ENCODE results near the gene ULBP2.
"Not testable (repeated sequence)": the region's sequence is repeated elsewhere in the genome, so short reads cannot be mapped to it uniquely, and the experiment has no call there.

The ULBP2 gene

DNA sequence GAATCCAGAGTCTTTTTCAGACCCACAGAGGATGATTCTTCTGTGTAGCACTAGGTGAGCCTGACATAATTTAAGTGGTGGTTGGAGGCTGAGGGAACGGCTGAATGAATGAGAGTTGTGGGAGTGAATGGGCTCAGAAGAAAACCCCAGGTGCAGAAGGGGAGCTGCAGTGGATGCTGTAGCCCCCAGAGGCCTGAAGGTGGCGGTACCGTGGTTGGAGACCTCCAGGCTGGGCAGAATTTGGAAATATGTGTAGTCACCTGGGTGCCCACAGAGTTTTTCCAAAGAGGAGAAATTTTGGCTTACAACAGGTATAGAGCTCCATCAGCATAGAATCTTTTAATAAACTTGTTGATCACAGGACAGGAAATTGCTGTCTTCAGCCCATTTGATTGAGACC lies 12.4 kb upstream of the ULBP2 start:
- no peak for DNase-seq

- DNase-seq, result no peak
These were observed 10.3 kb upstream of the ULBP2 start for GRCh38 chr6:149931501-149931900.

DNA sequence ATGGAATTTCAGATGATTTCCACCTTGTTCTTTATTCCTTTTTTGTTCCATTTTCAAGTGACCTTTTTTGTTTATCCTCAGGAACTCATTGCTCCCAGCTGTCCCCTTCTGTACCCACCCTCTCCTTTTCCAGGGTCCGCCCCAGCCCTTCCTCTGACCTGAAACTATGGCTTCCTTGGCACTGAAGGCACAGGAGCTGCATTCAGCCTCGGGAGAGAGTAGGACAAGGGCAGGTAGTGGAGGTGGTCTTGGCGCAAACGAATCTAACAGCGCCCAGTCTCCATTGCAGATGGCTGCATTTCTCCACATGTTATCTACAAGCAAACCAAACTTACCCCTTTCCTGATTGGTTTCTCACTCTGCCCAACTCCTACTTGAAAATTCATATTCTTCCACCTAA lies 8.8 kb upstream of the ULBP2 start:
- no peak for DNase-seq

- DNase-seq, result no peak
These were observed 8.4 kb upstream of the ULBP2 start for GRCh38 chr6:149933461-149933860.

- DNase-seq, result peak; percentile 66
These were observed 7.3 kb upstream of the ULBP2 start for GRCh38 chr6:149934249-149935156.

DNA sequence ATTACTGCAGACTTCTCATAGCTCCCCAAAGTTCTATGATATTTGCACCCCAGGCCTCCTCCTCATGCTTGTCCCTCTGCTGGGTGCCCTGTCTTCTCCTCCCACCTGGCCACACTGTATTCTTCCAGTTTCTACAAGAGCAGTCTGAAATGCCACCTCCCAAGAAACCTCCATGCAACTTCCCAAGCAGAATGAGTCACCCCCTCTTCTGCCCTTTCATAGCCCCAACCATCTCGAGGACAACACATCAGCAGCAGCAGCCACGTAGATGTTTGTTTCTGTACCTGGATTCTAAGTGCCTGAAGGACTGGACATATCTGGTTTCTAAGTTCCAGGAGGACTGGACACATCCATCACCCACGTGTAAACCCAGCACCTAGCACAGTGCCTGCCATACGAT lies 6.6 kb upstream of the ULBP2 start:
- no peak for DNase-seq

GRCh38 chr6:149935668-149936067 lies 6.1 kb upstream of the ULBP2 start:
- DNase-seq, result no peak

DNA sequence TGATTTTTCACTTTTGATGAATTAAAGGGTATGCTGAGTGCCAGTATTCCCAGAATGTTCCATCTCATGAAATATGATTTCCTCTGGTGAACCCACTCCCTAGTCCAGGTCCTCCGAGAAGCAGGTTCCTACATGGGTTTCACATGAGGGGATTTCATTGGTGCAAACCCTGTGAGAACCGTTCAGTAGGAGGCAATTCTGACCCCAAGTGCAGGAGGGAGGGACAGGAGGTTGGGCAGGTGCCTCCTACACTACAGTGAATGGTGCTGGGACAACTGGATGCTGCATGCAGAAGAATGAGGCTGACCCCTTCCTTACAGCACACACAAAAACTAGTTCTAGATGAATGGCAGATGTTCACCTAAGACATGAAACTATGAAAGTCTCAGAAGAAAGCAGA lies 5.1 kb upstream of the ULBP2 start:
- no peak for DNase-seq

GRCh38 chr6:149938013-149938570 lies 3.7 kb upstream of the ULBP2 start:
- not testable (repeated sequence) for DNase-seq

GRCh38 chr6:149938571-149939355 lies 3.1 kb upstream of the ULBP2 start:
- DNase-seq, result peak; percentile 33

DNA sequence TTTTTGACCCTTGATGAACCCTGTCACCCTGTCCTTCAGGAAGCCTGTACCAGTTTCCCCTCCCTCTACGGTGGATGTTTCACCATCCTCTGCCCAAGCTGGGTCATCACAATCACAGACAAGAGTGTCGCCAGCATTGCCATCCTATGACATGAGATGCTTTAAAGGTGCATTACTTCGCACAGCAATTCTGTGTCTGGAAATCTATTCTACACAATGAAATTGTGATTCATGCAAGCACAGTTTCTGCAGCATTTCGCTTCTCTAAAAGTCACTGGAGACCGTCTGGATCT lies 2.5 kb upstream of the ULBP2 start:
- no peak for DNase-seq

- DNase-seq, result no peak
These were observed 1.7 kb upstream of the ULBP2 start for GRCh38 chr6:149939909-149940671.

DNA sequence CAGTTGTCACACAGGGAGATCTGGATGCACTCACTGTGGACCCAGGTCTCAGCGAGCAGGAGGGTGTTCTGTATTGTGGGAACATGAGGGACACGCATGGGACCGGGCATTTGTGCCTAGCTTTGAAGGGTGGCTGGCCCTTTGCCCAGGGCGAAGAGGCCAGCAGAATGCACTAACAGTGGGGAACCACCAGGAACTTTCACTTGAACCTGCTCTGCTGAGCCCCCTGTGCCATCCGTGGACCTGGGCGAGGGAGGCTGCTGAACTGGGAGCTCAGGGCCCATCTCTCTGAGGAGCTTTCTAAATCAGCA lies 1.2 kb upstream of the ULBP2 start:
- no peak for DNase-seq

GRCh38 chr6:149942461-149942829 lies 631 bp downstream of the ULBP2 start:
- DNase-seq, result no peak

DNA sequence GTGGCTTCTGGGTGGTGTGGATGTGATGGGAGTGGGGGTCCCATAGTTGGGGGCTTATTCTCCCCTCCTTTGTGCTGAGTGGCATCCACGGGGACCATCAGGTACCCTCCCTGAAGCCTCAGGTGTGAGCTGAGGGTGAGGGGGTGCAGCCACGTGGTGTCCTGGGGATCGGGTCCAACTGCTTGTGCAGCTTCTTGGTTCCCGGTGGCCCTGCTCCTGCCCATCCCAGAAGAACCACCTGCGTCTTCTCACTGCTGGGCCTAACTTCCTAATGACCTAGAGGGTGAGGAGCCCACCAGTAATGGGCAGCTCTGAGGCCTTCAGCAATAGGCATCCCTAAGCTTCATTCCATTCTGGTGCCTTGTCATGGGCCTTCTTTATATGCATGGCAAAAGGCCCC lies 1.5 kb downstream of the ULBP2 start:
- DNase-seq, result not testable (repeated sequence)

GRCh38 chr6:149945276-149945675 lies 3.5 kb downstream of the ULBP2 start:
- not testable (repeated sequence) for DNase-seq

- DNase-seq, result not testable (repeated sequence)
These were observed 4.8 kb downstream of the ULBP2 start for GRCh38 chr6:149946631-149947030.

DNA sequence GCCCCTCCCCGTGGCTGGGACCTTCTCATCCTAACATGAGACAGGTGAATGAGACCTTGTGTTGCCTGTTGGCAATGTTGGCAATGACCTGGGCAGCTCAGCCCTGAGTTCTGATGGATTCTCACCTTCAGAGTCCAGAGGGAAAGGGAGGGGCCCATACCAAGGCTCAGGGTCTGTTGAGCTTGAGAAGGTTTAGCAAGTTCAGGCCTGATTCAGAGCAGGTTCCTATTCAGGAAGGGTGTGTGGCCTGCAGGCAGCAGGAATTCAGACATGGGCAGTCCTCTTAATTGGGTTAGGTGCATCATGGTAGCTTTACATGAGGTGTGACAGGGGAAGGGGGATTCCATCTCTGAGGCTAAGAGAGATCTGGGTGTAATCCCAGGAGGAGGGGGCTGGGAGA lies 5.7 kb downstream of the ULBP2 start:
- not testable (repeated sequence) for DNase-seq

DNA sequence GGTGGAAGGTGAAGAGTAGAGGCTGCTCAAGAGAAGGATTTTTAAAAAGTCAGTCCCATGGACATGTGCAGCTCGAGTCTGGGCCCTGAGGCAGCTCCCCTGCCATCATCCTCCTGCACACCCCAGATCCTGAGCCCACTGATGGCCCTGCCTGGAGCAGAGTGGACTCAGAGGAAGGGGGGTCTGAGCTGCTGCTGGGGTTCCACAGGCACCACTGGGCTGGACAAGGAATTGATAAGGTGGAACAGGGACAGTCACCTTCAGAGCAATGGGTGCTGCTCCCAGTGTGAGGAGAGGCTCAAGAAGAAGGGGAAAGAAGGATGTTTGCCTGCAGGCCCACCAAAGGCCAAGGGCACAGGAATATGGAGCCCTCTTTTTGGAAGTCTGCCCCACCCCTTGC lies 6.2 kb downstream of the ULBP2 start:
- no peak for DNase-seq

- DNase-seq, result no peak
These were observed 6.8 kb downstream of the ULBP2 start for GRCh38 chr6:149948616-149949015.

DNA sequence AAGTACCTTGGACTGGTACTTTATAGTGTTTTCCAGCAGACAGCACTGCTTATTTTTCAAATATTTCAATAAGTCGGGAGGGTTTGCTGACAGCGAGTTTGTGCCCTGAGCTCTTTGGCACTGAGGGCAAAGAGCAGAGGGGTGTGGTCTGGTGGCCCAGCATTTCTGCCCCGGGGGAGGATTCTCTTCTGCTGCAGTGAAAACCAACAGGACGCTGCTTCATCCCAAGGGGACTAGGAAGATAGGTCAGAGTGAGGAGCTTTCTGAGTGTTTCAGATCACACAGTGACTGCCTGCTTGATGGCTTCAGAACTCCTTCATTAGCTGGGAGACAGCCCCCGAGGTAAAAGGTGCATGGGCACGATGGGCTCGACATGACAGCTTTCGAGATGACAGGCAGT lies 8.6 kb downstream of the ULBP2 start:
- no peak for DNase-seq

- no peak for DNase-seq
These were observed 9.3 kb downstream of the ULBP2 start for GRCh38 chr6:149951096-149951495.

DNA sequence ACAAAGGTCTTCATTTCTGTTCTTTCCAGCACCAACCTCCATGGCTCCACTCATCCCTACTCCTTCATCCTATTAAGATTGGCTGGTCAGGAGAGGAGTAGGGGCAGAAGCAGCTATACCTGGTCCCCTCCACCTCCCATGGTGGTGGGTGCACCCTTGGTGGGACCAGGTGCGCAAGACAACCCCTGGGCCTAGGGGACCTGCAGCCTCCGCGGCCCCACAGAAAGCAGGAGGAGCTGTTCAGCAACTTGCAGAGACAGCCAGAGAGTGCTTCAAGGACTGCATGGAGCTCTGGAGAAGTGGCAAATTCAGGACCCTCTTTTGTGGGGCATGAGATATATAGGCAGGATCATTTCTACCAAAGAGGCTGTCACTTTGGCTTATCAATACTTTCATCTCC lies 9.8 kb downstream of the ULBP2 start:
- no peak for DNase-seq

- not testable (repeated sequence) for DNase-seq
These were observed 11.6 kb downstream of the ULBP2 start for GRCh38 chr6:149953390-149953789.

Data from RPMI8226 (cell line).